H54 (cell line): Measurements from ENCODE around the gene TMEM243.
A peak's percentile ranks its signal among the peaks of the same experiment; 100 is the strongest.
"Not testable (repeated sequence)": the region's sequence is repeated elsewhere in the genome, so short reads cannot be mapped to it uniquely, and the experiment has no call there.

Source experiments
- DNase-seq: peaks from one replicate; pipeline ENCODE4 v3.0.0; 2011; ENCODE audit warnings: low spot score, mixed read lengths; ENCODE audit not compliant: insufficient read length
- FAIRE-seq: peaks from 3 replicates; lab custom pipeline; 2011; peaks lifted over from hg19 to GRCh38; lab: Jason Lieb, UNC
- POLR2A ChIP-seq: IDR thresholded peaks from 2 replicates; pipeline ENCODE4 v1.6.1; 2011; ENCODE audit warnings: low read depth, mild to moderate bottlenecking, low read length

Gene TMEM243

GRCh38 chr7:87219545-87220025 is at the start of gene TMEM243:
TSS of gene TMEM243 (minus strand) at chr7:87219732. CDS start at chr7:87219503, 229 bp downstream.
- FAIRE-seq (no peak), DNase-seq (peak; percentile 63)
- TF ChIP-seq POLR2A = 0 out of 2 replicates have a peak, but pooled peaks have one; percentile 15

- FAIRE-seq (no peak), DNase-seq (no peak)
- TF ChIP-seq POLR2A = no peak
Measured at GRCh38 chr7:87267239-87267900, 47.8 kb upstream of the TMEM243 start.

GRCh38 chr7:87263537-87263936 is 44.0 kb upstream of the TMEM243 start:
- no peak for TF ChIP-seq POLR2A
- FAIRE-seq = no peak
- no peak for DNase-seq

GRCh38 chr7:87253589-87254087 is 34.1 kb upstream of the TMEM243 start:
- DNase-seq (no peak), FAIRE-seq (no peak)
- TF ChIP-seq POLR2A = no peak

GRCh38 chr7:87245671-87246070 is 26.1 kb upstream of the TMEM243 start:
- not testable (repeated sequence) for FAIRE-seq, DNase-seq

- DNase-seq, FAIRE-seq: not testable (repeated sequence)
Measured at GRCh38 chr7:87238464-87239051, 19.0 kb upstream of the TMEM243 start.

GRCh38 chr7:87234949-87235348 is 15.4 kb upstream of the TMEM243 start:
- DNase-seq (no peak), FAIRE-seq (no peak)
- no peak for TF ChIP-seq POLR2A

GRCh38 chr7:87231711-87232110 is 12.2 kb upstream of the TMEM243 start:
- FAIRE-seq (no peak), DNase-seq (no peak)
- TF ChIP-seq POLR2A = no peak

GRCh38 chr7:87231258-87231657 is 11.7 kb upstream of the TMEM243 start:
- DNase-seq = no peak
- FAIRE-seq = no peak
- TF ChIP-seq POLR2A = no peak

GRCh38 chr7:87226495-87226894 is 7.0 kb upstream of the TMEM243 start:
- no peak for TF ChIP-seq POLR2A
- no peak for DNase-seq
- FAIRE-seq = no peak

GRCh38 chr7:87225696-87226095 is 6.2 kb upstream of the TMEM243 start:
- no peak for DNase-seq
- no peak for FAIRE-seq
- no peak for TF ChIP-seq POLR2A

GRCh38 chr7:87223666-87224065 is 4.1 kb upstream of the TMEM243 start:
- FAIRE-seq = no peak
- no peak for DNase-seq
- TF ChIP-seq POLR2A = no peak

GRCh38 chr7:87220734-87221215 is 1.2 kb upstream of the TMEM243 start:
- no peak for FAIRE-seq
- TF ChIP-seq POLR2A = no peak
- DNase-seq = no peak

- no peak for FAIRE-seq
- peak; percentile 76 for DNase-seq
- peak; percentile 87 for TF ChIP-seq POLR2A
Measured at GRCh38 chr7:87220026-87220733, 648 bp upstream of the TMEM243 start.
